GM04503 (cell line): ENCODE data around the gene PADI2.

Experiments
- DNase-seq: peaks from one replicate; pipeline ENCODE4 v3.0.0-alpha.2; 2012; ENCODE audit warnings: low read depth

PADI2 gene

GRCh38 chr1:17018849-17019248, 100.4 kb downstream of the PADI2 start:
- no peak for DNase-seq

DNA sequence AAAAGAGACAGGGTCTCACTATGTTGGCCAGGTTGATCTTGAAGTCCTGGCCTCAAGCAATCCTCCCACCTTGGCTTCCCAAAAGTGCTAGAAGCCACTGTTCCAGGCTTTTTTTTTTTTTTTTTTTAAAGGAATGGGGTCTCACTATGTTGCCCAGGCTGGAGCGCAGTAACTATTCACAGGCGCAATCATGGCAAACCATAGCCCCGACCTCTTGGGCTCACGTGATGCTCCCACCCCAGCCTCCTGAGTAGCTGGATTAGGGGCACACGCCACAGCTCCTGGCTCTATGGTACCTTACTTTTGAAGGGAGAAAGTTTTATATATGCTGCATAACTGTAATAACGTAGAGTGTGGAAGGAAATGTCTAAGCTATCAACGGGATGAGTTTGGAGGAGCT, 101.8 kb downstream of the PADI2 start:
- no peak for DNase-seq
